ENCODE results near the gene CCDC92B.

Gene CCDC92B

DNA sequence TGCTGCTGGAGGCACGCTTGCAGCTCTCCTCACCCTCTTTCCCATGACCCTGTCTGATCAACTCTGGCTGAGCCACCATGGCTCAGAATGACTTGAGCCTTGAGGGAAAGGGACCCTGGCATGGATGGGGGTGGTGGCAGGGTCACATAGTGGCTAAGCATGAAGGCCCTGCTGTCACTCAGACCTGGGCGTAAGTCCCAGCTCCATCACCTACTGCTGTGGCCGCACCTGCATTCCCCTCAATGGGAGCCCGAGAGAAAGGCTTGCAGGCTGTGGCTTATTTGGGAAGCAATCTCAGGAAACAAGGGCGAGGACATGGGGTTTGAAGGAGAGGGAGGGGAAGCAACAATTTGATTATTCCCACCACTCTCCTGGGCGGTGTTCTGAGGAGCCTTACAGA lies 29.0 kb upstream of the CCDC92B start:
- DNase-seq (ENCODE audit: low read depth), result no peak

DNA sequence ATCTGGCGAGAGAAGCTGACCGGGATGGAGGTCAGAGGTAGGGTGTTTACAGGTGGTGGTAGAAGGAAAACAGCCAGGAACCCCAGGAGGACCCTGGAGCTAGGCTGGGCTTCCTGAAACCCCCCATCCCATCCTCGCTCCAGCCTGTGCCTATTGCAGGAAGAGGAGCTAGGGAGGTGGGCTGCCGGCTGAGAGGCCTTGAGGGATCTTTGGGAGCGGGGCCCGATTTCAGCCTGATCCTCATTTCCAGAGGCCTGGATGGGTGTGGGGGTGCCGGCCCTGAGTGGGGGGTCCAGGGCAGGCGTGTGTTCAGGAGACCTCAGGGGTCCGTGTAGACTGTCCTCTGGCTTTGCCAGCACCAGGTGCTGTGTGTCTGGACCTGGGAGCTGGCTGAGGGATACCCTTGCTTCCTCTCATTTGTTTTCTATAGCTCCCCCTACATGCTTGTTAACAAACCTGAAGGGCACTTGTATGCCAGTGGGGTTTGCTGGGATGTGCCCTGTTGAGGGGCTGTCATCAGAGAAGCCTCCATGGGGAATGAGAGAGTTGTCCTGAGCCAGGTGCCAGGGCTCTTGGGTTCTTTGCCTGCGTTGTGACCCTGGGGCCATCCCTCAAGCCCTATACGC lies 27.9 kb upstream of the CCDC92B start:
- DNase-seq (ENCODE audit: low read depth), result no peak

DNA sequence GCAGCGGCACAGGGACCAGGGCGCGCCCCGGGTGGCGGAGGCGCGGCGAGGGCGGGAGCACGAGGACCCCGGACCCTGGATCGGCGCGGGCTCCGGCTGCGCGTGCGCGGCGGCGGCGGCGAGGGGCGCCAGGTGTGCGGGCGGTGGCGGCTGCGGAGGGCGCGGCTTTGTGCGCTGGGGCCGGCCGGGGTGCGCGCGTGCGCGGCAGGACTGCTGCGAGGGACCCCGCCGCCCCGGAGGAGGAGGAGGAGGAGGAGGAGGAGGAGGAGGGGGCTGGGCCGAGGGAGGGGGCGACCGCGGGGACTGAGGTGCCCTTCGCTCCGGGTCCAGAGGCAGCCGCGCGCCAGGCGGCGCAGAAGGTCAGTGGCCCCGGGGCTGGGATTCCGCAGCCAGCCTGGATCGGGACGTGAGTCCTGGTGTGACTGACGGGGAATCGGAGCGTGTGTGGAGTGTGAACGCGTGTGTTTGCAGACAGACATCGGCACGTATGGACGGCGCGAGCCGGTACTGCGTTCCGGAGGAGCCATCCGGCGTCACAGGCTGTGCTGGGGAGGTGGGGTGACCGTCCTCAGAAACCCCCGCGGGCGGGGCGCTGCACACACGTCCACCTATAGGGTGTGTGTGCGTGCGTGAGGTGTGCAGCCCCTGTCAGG lies 27.3 kb upstream of the CCDC92B start:
- no peak for DNase-seq (ENCODE audit: low read depth)

DNA sequence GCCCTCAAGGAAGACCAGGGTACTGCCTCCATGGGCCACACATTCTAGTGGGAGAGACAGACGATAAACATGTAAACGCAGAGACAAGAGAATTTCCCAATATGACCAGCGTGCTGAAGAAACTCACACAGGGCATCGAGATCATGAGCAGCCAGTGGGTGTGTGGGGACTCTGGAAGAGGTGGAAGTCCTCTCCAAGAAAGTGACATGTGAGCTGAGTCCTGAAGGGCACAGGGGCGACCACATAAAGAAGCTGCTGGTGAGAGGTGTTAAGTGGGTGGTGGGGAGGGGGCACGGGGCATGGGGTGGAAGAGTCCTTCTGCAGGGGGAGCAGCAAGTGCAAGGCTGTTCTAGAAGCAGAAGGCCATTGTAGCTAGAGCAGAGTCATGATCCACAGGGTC lies 25.8 kb upstream of the CCDC92B start:
- DNase-seq (ENCODE audit: low read depth), result no peak

DNA sequence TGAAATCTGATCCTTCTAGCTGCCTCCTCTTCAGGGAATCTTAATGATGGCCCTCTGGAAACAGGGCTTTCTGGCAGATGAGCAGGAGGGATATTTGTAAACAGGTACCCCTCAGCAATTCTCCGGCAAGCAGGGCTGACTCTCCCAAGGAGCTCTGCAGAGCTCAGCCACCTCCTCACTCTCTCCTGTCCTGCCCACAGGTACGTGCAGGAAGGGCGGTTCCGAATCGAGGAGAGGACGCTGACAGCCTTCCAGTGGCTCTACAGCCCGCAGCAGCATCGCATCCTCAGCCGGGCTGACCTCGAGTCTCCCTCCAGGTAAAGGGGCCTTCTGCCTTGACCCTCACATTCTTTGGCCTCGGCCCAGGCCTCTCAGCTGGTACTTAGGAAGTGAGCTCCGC lies 20.7 kb upstream of the CCDC92B start:
- DNase-seq (ENCODE audit: low read depth), result no peak

DNA sequence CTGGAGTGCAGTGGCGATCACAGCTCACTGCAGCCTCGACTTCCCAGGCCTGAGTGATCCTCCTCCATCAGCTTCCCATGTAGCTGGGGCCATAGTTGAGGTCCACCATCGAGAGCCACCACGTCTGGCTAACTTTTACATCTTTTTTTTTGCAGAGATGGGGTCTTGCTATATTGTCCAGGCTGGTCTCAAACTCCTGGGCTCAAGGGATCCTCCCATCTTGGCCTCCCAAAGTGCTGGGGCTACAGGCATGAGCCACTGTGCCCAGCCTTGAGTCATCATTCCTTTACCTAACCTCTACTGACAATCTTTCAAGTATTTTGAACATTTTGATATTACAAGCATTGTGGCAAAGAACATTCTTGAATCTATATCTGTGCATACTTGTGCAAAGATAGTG lies 9.4 kb upstream of the CCDC92B start:
- no peak for DNase-seq (ENCODE audit: low read depth)

DNA sequence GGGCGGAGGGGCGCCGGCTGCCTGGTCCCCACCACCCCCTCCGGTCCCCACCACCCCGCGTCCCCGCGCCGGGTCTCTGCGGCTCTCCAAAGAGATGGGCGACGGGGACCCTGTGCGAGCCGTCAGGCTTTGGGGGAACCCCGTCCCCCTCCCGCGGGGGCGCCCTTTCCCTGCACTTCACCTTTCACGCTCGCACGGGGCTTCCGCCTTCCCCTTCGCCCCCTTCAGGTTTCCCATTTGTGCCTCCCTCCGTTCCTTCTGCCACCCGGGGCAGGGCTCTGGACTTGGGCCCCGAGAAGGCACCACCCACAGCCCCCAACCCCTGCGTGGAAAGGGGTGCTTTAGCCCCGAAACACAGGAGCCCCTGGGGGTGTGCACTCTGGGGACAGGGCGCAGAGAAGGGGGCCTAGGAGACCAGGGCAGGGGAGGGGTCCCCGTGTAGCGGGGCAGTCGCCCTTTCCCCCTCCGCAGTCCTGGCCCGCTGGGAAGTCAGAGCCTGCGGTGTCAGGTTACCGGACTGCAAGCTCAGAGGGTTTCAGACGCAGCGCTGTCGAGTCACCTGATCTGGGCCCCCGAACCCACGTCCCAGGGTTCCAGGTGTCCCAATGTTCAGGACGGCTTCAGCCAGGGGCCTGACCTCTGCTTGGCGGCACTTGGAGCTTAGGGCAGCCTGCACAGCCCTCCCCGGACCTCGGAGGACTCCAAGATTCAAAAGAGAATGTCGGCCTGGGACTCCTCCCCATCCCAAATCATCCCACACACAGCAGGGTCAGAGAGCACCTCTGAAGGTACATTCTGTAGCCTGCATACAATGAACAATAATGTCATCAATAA lies 6.7 kb upstream of the CCDC92B start:
- no peak for DNase-seq (ENCODE audit: low read depth)

DNA sequence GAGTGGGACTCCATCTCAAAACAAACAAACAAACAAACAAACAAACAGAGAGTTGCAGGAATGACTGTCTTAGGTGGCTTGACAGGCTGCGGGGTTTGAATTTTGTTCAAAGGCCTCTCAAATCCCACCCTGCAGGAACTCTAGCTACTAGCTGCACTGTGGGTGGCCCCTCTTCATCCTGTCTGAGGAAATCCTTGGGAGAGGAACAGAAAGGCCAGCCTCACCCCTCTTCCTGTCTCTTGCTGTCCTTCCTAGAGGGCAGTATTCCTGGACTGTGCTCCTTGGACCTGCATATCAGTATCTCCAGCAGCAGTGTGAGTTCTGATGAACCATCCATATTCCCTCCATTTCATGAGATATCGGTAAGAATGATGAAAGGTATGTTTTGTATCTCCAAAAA lies 2.0 kb upstream of the CCDC92B start:
- no peak for DNase-seq (ENCODE audit: low read depth)

DNA sequence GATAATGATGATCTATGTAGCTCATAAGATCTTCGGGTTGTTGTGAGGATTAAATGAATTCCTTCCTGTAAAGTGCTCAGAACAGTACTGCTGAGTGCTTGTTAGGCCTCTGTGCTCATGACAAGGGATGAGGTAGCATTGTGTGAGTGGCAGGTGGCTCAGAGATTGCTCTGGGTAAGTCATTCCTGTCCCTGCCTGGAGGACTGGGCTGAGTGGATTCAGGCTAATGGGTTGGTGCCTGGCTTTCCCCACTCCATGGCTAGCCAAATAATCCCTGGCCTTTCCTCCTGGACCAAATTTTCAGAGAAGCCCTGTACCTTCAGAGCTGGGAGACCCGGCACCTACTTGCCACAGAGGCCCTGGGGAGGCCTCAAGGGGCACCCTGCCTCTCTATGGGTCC lies 1.3 kb upstream of the CCDC92B start:
- DNase-seq (ENCODE audit: low read depth), result no peak

DNA sequence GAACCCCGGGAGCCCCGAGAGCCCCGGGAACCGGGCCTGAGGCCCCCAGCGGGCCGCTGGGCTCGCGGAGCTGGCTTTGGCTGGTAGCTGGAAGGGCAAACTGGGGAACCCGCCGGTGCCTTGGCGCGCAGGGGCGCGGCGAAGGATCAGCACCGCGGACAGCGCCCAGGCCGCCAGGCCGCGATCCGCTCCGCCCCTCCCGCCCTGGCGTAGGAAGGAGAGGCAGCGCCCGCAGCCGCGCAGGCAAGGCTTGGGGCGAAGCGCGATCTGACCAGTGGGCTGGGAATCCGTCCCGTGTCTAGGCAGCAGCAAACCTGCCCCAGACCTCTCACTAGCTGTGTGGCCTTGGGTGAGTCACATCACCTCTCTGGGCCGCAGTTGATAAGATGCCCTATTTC lies 331 bp upstream of the CCDC92B start:
- peak; percentile 53 for DNase-seq (ENCODE audit: low read depth)

DNA sequence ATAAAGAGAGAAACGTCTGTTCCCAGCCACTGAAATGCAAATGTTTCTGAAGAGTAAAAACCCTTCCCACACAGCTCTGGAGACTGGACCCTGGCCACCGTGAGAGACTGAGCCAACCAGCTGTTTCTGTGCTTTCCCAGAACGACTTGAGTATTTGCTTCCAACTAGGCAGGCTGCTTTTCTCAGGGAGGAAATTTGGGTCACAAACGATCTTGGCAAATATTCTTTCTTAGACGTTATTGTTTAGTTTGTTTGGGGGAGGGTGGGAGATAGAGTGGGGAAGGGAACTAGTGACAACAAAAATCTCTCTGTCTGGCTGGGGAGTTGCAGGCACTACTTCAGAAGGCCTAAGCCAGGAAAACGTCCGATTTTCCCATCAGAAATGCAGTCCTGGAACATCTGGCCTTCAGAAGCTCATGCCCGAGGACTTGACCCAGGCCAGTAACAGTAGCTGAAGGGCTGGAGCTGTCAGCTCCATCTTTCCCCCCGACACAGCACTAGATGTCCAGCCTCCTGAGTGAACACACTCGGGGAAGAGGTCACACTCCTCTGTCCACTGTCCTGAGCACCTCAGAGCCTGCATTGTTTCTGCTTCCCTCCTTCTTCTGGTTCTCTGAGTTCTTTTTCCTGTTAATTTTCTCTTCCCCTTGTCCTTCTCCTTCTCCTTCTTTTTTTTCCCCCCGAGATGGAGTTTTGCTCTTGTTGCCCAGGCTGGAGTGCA lies 4.0 kb downstream of the CCDC92B start:
- no peak for DNase-seq (ENCODE audit: low read depth)

DNA sequence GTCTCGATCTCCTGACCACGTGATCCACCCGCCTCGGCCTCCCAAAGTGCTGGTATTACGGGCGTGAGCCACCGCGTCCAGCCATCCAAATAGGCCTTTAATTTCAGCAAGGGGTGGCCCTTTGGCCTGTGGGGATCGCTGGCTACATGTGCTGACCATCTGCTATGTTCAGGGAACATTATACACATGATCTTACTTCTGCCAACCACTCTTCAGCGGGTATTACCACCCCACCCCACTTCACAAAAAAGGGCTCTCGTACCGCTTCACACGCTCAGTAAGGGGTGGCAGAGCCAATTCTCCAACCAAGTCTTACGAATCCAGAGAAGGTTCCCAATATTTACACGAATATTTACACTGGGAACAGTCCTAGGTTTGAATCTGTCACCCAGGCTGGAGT lies 11.8 kb downstream of the CCDC92B start:
- no peak for DNase-seq (ENCODE audit: low read depth)

DNA sequence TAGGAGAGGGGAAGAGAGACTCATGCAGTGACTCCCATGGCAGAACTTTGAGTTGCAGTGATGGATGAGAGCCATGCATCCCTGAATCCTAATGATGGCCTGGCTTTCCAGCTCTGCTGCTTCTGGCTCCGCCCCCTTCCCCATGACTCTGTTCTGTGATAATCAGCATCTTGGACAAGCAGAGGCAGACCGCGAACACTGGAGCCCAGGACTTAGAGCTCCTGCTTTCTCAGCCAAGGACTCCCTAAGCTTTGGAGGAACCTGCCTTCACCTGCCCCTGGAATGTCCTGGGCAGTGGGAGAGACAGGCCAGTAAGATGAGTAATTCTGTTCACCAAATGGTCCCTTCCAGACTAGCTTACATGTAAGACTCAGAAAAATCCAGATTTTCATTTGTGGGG lies 12.5 kb downstream of the CCDC92B start:
- no peak for DNase-seq (ENCODE audit: low read depth)

DNA sequence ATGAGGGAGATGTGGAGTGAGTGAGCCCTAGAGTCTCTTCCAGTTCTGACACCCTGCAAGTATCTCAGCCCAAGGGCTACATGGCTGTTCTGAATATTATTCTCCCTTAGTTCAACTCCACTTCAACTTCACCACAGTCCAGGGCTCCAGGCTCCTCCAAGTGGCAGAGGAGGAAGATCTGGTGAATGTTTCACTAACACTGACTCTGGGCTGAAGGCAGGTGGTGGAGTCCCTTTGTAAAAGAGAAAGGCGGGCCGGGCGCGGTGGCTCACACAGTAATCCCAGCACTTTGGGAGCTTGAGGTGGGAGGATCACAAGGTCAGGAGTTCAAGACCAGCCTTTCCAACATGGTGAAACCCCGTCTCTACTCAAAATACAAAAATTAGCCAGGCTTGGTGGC lies 13.6 kb downstream of the CCDC92B start:
- no peak for DNase-seq (ENCODE audit: low read depth)

DNA sequence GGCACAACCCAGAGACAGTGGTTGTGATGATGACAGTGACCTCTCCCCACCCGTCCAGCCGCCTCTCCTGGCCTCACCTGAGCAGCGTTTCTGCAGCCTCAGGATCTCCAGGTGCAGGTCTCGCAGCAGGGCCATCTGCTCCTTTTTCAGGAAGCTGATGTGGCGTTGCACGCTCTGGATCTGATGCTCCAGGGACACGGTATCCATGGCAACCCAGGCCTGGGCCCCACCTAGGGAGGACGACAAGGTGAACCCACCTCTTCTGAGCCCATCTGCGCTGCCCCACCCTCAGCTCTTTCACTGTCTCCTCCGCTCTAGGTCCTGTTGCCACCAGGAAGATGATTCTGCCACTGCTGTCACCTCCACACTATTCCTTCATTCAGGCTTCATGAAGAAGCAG lies 14.5 kb downstream of the CCDC92B start:
- no peak for DNase-seq (ENCODE audit: low read depth)

DNA sequence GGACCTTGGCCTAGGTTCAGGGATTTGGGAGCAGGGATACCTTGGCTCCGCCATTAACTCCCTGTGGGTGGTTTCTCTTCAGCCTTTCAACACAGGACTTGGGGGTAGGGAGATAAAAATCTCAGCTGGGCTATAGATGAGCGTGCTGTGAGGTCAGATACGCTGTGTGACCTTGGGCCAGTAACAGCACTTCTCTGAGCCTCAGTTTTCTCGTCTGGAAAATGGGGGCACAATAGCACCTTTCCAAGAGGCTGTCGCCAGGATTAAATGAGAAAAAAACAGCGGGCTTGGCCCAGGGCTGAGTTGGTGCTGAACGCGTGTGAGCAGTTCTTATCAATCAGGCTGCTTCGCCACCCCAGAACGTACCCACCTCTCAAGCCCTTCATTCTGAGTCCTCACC lies 17.6 kb downstream of the CCDC92B start:
- DNase-seq (ENCODE audit: low read depth), result no peak

DNA sequence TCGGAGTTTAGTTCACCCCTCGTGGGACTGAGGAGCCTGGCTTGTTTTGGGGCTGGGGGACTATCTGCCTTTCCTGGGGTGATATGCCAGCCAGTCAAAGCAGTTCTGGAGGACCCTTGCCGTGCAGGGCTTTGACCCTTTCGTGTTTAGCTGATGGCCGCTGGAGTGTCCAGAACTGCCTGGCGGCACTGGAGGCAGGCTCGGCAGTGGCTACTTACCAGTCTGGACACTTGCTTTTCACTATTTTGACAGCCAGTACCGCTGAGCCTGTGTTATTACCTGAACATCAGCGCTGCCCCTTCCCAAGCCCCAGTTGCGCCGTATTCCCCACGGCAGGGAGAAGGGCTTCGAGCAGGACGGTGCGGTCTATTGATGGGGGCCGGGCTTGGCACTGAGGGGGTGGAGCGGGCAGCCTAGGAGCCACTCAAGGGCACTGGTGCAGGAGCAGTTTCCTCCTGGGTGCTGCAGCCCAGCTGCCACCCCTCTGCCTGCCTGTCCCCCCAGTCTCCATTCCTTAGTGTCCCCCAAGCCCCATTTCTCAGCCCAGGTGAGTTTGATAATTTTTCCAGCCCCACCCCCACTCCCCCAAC lies 18.6 kb downstream of the CCDC92B start:
- no peak for DNase-seq (ENCODE audit: low read depth)

DNA sequence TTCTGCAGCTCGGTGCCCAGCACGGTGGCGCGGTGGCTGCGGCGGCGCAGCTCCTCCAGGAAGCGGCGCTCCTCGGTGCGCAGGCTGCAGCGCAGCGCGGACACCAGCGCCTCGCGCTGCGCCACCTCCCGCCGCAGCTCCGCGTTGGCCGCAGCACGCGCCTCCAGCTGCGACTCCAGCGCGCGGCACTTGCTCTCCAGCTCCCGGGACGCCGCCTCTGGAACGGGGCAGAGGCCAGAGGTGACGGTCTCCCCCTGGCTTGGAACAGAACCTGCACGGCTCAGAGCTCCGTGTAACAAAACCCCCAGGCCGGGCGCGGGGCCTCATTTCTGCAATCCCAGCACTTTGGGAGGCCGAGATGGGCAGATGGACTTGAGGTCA lies 24.7 kb downstream of the CCDC92B start:
- DNase-seq (ENCODE audit: low read depth), result no peak

DNA sequence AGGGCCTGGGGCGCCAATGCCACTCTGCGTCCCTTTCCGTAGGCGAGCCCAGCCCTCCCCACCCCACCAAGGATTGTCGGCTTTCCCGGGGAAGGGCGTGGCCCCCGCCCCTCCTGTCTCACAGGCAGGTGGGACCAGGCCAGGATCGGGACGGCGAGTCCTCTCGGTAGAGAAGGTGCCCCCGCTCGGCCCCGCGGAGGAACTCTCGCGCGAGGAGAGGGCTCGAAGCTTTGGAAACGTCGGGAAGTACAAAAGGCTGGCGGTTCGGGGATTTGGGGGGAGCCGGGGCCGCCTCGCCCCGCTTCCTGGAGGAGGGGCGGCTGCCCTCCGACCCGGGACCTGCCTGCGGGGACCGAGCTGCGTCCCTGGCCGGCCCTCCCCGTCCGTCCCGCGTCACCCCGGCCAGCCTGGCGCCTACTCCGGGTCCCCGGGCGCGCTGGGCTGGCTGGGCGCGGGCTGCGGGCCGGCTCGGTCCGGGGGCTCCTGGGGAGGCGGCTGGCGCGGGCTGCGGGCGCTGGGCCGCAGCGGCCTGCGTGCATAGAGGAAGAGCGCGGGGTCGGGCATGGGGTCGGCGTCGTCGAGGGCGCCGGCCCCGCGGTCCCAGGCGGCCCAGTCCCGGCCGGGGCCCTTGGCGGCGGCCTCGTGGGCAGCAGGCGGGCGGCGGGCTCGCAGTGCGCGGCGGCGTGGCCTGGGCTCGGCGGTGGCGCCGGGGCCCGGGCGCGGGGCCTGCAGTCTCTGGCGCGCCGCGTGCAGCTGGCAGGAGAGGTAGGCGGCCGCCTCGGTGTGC lies 25.3 kb downstream of the CCDC92B start:
- DNase-seq (ENCODE audit: low read depth), result no peak

DNA sequence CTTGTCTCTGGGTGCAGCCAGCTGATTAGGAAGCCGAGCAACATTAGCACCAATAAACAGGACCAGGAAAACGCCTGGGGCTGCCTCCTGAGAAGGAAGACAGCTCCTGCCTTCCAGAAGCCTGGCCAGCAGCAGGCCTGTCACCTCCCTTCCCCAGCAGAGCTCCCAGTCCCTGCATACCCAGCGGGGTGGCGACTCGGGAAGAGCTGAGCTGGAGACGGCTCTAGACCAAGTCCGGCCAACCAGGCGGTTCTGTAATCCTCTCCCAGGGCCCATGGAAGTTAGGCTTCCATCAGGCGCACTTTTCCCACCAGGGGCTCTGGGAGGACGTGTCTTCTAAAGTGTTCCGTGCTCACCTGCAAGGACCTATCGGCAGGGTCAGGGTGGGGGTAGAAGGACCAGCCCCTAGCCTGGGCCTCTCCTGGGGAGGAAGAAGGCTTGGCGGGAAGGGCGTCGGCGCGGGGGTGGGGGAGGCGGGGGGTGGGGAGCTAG lies 25.9 kb downstream of the CCDC92B start:
- DNase-seq (ENCODE audit: low read depth), result no peak

DNA sequence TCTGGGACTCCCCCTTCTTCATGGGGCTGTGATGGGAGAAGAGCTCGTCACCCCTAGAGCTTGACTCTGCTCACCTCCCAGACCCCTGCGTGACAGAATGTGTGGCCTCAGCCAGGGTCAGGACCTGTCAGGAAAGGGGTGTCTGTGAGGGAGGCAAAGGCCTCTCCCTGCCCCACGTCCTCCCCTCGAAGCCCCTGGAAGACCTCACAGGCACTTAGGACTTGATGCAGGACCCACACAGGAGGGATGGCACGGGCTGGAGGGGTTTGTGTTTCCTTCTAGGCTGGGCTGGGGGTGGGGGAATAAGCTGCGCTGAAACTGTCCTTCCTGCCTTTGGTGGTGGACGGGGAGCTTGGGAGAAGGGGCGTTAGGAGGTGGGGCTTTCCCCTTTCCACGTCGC lies 26.8 kb downstream of the CCDC92B start:
- no peak for DNase-seq (ENCODE audit: low read depth)

All from stimulated activated CD8-positive, alpha-beta memory T cell treated with anti-CD3 and anti-CD28 coated beads, Interleukin-12 subunit alpha, Interleukin-12 subunit beta, amount 100 ng/mL, for 4 hours (primary cell).